CD8-positive, alpha-beta memory T cell (primary cell): ENCODE measurements around the gene ADGRB2. TPM values are rescaled to one million over a fixed set of nuclear protein-coding genes. Genes with fewer than 3 reads are reported as not detected.

ENCODE experiments used
- CTCF ChIA-PET: fragments of 350-600 bp; sonication (Branson Sonifier 250); formaldehyde crosslinking; loops from one replicate; lab custom pipeline; 2021; ENCODE audit warnings: antibody characterized with exemption; lab: Charles Lee
- POLR2A ChIA-PET: fragments of 350-600 bp; sonication (Branson Sonifier 250); formaldehyde crosslinking; loops from one replicate; lab custom pipeline; 2021; ENCODE audit warnings: antibody characterized with exemption; lab: Charles Lee
- DNase-seq, 5 donors: peaks; one replicate each; pipeline versions ENCODE4 v3.0.0 to v3.0.0-alpha.2; 2020 to 2022; ENCODE audit warnings: mixed read lengths in 1 of 5
- H3K27ac ChIP-seq: one replicate; pipeline ENCODE4 v1.7.0; 2013; ENCODE audit warnings: low read depth, mild to moderate bottlenecking, low read length, moderate library complexity
- H3K27me3 ChIP-seq: 2 replicates; pipeline ENCODE4 v1.7.0; 2013; ENCODE audit warnings: low read length, mild to moderate bottlenecking; ENCODE audit not compliant: insufficient read depth, poor library complexity, severe bottlenecking
- H3K36me3 ChIP-seq: 2 replicates; pipeline ENCODE4 v1.7.0; 2013; ENCODE audit warnings: mild to moderate bottlenecking, low read length, moderate library complexity; ENCODE audit not compliant: insufficient read depth
- H3K4me1 ChIP-seq: 2 replicates; pipeline ENCODE4 v1.7.0; 2013; ENCODE audit warnings: mild to moderate bottlenecking, low read length, moderate library complexity; ENCODE audit not compliant: insufficient read depth
- H3K4me3 ChIP-seq: 2 replicates; pipeline ENCODE4 v1.7.0; 2013; ENCODE audit warnings: mild to moderate bottlenecking, low read length
- H3K9me3 ChIP-seq: 2 replicates; pipeline ENCODE4 v1.7.0; 2013; ENCODE audit warnings: mild to moderate bottlenecking, low read length
- H3K27ac Mint-ChIP-seq, 8 donors: one replicate each; pipeline ENCODE4 v1.8.0; 2020 to 2021; ENCODE audit warnings: mixed read lengths in 8 of 8, mild to moderate bottlenecking in 6 of 8, inconsistent platforms in 3 of 8, moderate library complexity in 3 of 8
- H3K27me3 Mint-ChIP-seq, 2 donors: one replicate each; pipeline ENCODE4 v1.8.0; 2020 to 2021; ENCODE audit warnings: mixed read lengths in 2 of 2, mild to moderate bottlenecking in 1 of 2, moderate library complexity in 1 of 2
- H3K36me3 Mint-ChIP-seq, 3 donors: one replicate each; pipeline ENCODE4 v1.8.0; 2020 to 2021; ENCODE audit warnings: mixed read lengths in 3 of 3, inconsistent platforms in 1 of 3, mild to moderate bottlenecking in 1 of 3
- H3K4me1 Mint-ChIP-seq, 3 donors: one replicate each; pipeline ENCODE4 v1.8.0; 2020 to 2021; ENCODE audit warnings: mixed read lengths in 3 of 3, inconsistent platforms in 1 of 3, mild to moderate bottlenecking in 1 of 3
- H3K4me3 Mint-ChIP-seq, 7 donors: one replicate each; pipeline ENCODE4 v1.8.0; 2020 to 2021; ENCODE audit warnings: mixed read lengths in 7 of 7, mild to moderate bottlenecking in 6 of 7, moderate library complexity in 4 of 7, inconsistent platforms in 2 of 7
- H3K9me3 Mint-ChIP-seq, 5 donors: one replicate each; pipeline ENCODE4 v1.8.0; 2020 to 2022; ENCODE audit warnings: mixed read lengths in 5 of 5, mild to moderate bottlenecking in 3 of 5, moderate library complexity in 2 of 5, inconsistent platforms in 1 of 5
- polyA plus RNA-seq: library from polyadenylated mRNA; unstranded; fragments of 300-500 nt; fragmentation: Illumina TruSeq; gene quantifications from one replicate; pipeline ENCODE4 v1.2.3, GENCODE V29; 2021
- total RNA-seq, 2 experiments: library from RNA; stranded (reverse); gene quantifications; one replicate each; pipeline ENCODE4 v1.2.3, GENCODE V29; 2021

The ADGRB2 gene
- total and polyA plus RNA-seq, 3 experiments from 2014 or later: 0.24 to 0.57 (median 0.35) TPM

DNA sequence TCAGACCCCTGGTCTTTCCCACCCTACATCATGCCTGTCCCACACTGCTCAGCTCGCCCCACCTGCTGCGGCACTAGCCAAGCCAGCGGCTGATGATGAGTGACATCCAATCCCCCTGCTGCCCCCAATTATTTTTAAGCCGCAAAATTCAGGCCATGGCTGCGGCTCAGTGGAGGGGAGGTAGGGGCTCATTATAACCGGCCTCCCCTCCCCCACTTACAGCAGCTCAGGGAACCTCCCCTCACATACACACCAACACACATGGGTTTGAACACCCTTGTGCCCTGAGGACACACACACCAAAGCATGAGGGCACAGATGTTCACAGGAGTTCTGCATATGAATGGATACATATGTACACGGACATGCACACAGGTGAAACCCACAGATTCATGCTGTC, 5.3 kb downstream of the ADGRB2 start:
- DNase-seq: no peak
- ChIA-PET CTCF (interaction anchor here (3.0 kb wide), 1 partner anchor 10 kb away, joined by 9 read pairs; no protein-coding TSS in a partner anchor), POLR2A (no interaction called here)
- Histone ChIP-seq H3K27me3 (peaks cover 18% of the 10 kb centered on the region), H3K27ac (no peak overlapping the region), H3K9me3 (no peaks in the 10 kb centered on the region), H3K36me3 (no peaks in the 10 kb centered on the region), H3K4me3 (no peak overlapping the region), H3K4me1 (peaks cover 25% of the 10 kb centered on the region)
- no peak overlapping the region for H3K27ac Mint-ChIP-seq
- H3K9me3 Mint-ChIP-seq: no peaks in the 10 kb centered on the region
- H3K36me3 Mint-ChIP-seq: no peaks in the 10 kb centered on the region
- H3K4me3 Mint-ChIP-seq: peak overlapping the region in 2 of 7 donors; percentile 37 to 39
- peaks cover 20 to 34% (median 20%) of the 10 kb centered on the region in 3 donors for H3K4me1 Mint-ChIP-seq
- peaks cover 12 to 13% of the 10 kb centered on the region in 2 donors for H3K27me3 Mint-ChIP-seq

DNA sequence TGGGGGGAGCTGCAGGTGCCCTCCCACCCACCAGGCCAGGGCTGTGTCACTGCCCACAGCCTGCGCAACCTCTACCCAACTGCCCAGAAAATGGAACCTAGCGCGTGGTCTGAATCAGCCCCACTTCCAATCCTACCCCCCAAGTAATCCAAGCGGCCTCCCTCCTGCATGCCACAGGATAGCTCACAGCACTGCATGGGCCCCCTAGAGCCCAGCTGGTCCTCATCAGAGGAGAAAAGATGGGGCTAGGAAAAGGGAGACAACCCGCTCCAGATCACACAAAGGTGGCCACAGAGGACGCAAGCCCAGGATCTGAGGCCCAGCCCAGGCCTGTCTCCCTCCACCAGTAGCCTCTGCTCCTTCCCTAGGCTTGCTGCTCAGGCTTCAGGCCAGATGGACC, 6.2 kb downstream of the ADGRB2 start:
- ChIA-PET POLR2A (no interaction called here), CTCF (interaction anchor here (3.0 kb wide), 1 partner anchor 10 kb away, joined by 9 read pairs; no protein-coding TSS in a partner anchor)
- Mint-ChIP-seq H3K4me3 (peak overlapping the region in 1 of 7 donors; percentile 34), H3K9me3 (no peaks in the 10 kb centered on the region), H3K36me3 (no peaks in the 10 kb centered on the region), H3K27me3 (peaks cover 9 to 12% of the 10 kb centered on the region in 2 donors), H3K4me1 (peaks cover 13 to 32% (median 16%) of the 10 kb centered on the region in 3 donors), H3K27ac (peak overlapping the region in 1 of 8 donors; percentile 32)
- no peak overlapping the region for H3K27ac ChIP-seq
- no peak overlapping the region for H3K4me3 ChIP-seq
- H3K27me3 ChIP-seq: peaks cover 12% of the 10 kb centered on the region
- DNase-seq: no peak
- H3K36me3 ChIP-seq: no peaks in the 10 kb centered on the region
- H3K9me3 ChIP-seq: no peaks in the 10 kb centered on the region
- peaks cover 19% of the 10 kb centered on the region for H3K4me1 ChIP-seq

DNA sequence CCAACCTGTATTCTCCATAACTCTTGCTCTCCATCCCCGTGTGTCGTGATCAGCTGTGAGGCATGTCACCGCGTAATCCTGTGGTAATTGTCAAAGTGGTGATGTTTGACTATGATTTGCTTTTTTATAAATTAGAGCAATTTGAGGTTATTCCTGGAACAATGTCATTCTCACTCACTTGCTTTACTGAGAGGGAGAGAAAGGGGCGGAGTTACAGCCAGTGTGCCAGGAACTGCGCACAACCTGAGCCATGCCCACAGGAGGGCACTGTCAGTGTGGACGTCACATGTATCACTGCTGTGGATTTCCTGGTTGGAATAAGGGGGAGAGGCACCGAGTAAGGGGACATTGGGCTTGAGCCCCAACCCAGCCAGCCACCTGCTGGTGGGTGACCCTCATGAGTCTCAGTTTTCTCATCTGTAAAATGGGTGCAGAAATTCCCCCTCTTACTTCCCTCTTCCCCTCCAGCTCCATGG, 6.9 kb downstream of the ADGRB2 start:
- H3K36me3 Mint-ChIP-seq: no peaks in the 10 kb centered on the region

DNA sequence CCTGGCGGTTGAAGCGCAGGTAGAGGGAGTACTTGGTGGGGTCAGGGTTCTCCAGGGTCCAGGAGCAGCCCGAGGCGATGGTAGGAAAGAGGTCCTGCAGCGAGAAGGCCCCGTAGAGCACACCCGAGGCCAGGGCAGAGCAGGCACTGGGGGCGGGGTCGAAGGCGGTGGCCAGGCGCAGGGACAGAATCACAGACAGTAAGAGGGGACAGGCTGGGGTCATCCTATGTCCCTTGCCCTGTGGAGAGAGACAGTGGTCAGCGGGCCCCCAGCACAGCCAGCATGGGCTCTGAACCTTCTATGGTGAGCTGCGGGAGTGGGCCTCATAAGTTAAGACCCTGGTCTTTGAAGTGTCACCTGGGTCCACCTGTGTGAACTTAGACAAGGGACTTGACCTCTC, 7.6 kb downstream of the ADGRB2 start:
- H3K4me3 ChIP-seq: no peak overlapping the region
- ChIA-PET POLR2A (no interaction called here), CTCF (no interaction called here)
- H3K27me3 Mint-ChIP-seq: peaks cover 3 to 4% of the 10 kb centered on the region in 2 donors
- DNase-seq: no peak
- H3K4me1 Mint-ChIP-seq: peaks cover 16 to 30% (median 19%) of the 10 kb centered on the region in 3 donors
- no peaks in the 10 kb centered on the region for H3K36me3 Mint-ChIP-seq
- no peaks in the 10 kb centered on the region for H3K9me3 Mint-ChIP-seq
- no peak overlapping the region for H3K27ac ChIP-seq
- H3K27me3 ChIP-seq: peaks cover 4% of the 10 kb centered on the region
- H3K9me3 ChIP-seq: no peaks in the 10 kb centered on the region
- H3K4me3 Mint-ChIP-seq: no peak overlapping the region
- H3K36me3 ChIP-seq: no peaks in the 10 kb centered on the region
- H3K27ac Mint-ChIP-seq: no peak overlapping the region
- peaks cover 14% of the 10 kb centered on the region for H3K4me1 ChIP-seq

More for the DNA sequence above, 6.9 kb downstream of the ADGRB2 start:
- Histone ChIP-seq H3K9me3 (no peaks in the 10 kb centered on the region), H3K27me3 (peaks cover 7% of the 10 kb centered on the region), H3K4me3 (no peak overlapping the region), H3K27ac (no peak overlapping the region), H3K36me3 (no peaks in the 10 kb centered on the region), H3K4me1 (peaks cover 12% of the 10 kb centered on the region)
- peaks cover 16 to 30% (median 16%) of the 10 kb centered on the region in 3 donors for H3K4me1 Mint-ChIP-seq
- no peak overlapping the region for H3K27ac Mint-ChIP-seq
- CTCF ChIA-PET: no interaction called here
- no peaks in the 10 kb centered on the region for H3K9me3 Mint-ChIP-seq
- no peak overlapping the region for H3K4me3 Mint-ChIP-seq
- peaks cover 9 to 10% of the 10 kb centered on the region in 2 donors for H3K27me3 Mint-ChIP-seq
- no peak for DNase-seq
- POLR2A ChIA-PET: no interaction called here

- ChIA-PET CTCF (no interaction called here), POLR2A (no interaction called here)
- H3K36me3 ChIP-seq: no peaks in the 10 kb centered on the region
- H3K4me1 Mint-ChIP-seq: peaks cover 17 to 30% (median 19%) of the 10 kb centered on the region in 3 donors
- H3K27ac Mint-ChIP-seq: no peak overlapping the region
- H3K4me1 ChIP-seq: peaks cover 13% of the 10 kb centered on the region
- no peak overlapping the region for H3K4me3 ChIP-seq
- no peaks in the 10 kb centered on the region for H3K36me3 Mint-ChIP-seq
- H3K27ac ChIP-seq: no peak overlapping the region
- H3K9me3 Mint-ChIP-seq: no peaks in the 10 kb centered on the region
- peaks cover 4% of the 10 kb centered on the region for H3K27me3 ChIP-seq
- H3K9me3 ChIP-seq: no peaks in the 10 kb centered on the region
- peaks cover 0 to under 1% of the 10 kb centered on the region in 2 donors for H3K27me3 Mint-ChIP-seq
- no peak for DNase-seq
- H3K4me3 Mint-ChIP-seq: no peak overlapping the region
These were observed 8.2 kb downstream of the ADGRB2 start for GRCh38 chr1:31755850-31756492.

DNA sequence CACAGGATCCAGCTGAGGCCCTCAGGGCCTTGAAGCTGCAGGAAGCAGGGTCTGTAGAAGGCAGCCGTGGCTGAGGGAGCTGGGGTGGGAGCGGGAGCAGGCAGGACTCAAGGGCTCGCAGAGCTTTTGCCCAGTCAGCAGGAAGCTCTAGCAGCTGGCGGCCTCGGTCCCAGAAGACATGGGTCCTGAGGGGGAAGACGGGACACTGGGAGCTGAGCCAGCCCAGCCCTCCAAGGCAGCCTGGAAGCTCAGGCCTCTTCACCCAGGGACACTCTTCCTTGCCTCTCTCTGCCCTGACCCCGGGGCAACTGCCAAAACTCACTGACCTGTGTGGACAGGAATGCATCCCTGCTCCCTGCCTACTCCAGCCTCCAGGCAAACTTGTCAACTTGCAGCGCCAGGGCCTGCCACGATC, 8.9 kb downstream of the ADGRB2 start:
- Histone ChIP-seq H3K36me3 (no peaks in the 10 kb centered on the region), H3K4me3 (no peak overlapping the region), H3K9me3 (no peaks in the 10 kb centered on the region), H3K27ac (no peak overlapping the region), H3K27me3 (peaks cover 4% of the 10 kb centered on the region), H3K4me1 (peaks cover 19% of the 10 kb centered on the region)
- Mint-ChIP-seq H3K4me3 (no peak overlapping the region), H3K36me3 (no peaks in the 10 kb centered on the region), H3K27ac (no peak overlapping the region), H3K4me1 (peaks cover 25 to 35% (median 25%) of the 10 kb centered on the region in 3 donors), H3K9me3 (no peaks in the 10 kb centered on the region), H3K27me3 (no peaks in the 10 kb centered on the region)
- DNase-seq: no peak
- POLR2A ChIA-PET: no interaction called here
- CTCF ChIA-PET: no interaction called here

DNA sequence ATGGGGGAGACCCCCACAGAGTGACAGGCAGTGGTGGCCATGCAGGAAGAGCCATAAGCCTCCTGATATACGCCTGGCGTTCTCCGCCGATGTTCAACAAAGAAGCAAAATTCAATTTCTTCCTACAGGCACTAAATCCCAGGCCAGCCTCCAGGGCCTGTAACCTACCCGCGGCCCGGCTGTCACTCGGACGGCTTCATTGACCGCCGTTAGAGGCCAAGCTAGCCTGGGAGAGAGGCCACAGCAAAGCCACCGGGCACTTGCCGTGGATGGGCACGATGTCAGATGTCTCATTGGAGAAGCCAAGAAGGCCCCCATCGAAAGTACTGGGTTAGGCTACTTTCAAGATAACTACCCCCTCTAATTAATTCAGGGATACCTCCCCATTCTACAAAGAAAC, 9.7 kb downstream of the ADGRB2 start:
- POLR2A ChIA-PET: no interaction called here
- no peak overlapping the region for H3K4me3 Mint-ChIP-seq
- H3K27ac Mint-ChIP-seq: peak overlapping the region in 1 of 8 donors; percentile 47
- H3K36me3 Mint-ChIP-seq: no peaks in the 10 kb centered on the region
- CTCF ChIA-PET: no interaction called here
- H3K4me1 Mint-ChIP-seq: peaks cover 30 to 36% (median 30%) of the 10 kb centered on the region in 3 donors
- Histone ChIP-seq H3K4me1 (peaks cover 24% of the 10 kb centered on the region), H3K9me3 (no peaks in the 10 kb centered on the region), H3K27me3 (no peaks in the 10 kb centered on the region), H3K27ac (no peak overlapping the region), H3K4me3 (no peak overlapping the region), H3K36me3 (no peaks in the 10 kb centered on the region)
- H3K9me3 Mint-ChIP-seq: no peaks in the 10 kb centered on the region
- no peaks in the 10 kb centered on the region for H3K27me3 Mint-ChIP-seq
- DNase-seq: no peak

GRCh38 chr1:31753707-31754349, 10.3 kb downstream of the ADGRB2 start:
- Histone ChIP-seq H3K4me3 (no peak overlapping the region), H3K36me3 (no peaks in the 10 kb centered on the region), H3K27me3 (no peaks in the 10 kb centered on the region), H3K4me1 (peaks cover 24% of the 10 kb centered on the region), H3K27ac (no peak overlapping the region), H3K9me3 (no peaks in the 10 kb centered on the region)
- Mint-ChIP-seq H3K4me1 (peaks cover 30 to 36% (median 30%) of the 10 kb centered on the region in 3 donors), H3K27ac (peak overlapping the region in 1 of 8 donors; percentile 47), H3K27me3 (no peaks in the 10 kb centered on the region), H3K36me3 (no peaks in the 10 kb centered on the region), H3K9me3 (no peaks in the 10 kb centered on the region), H3K4me3 (no peak overlapping the region)
- ChIA-PET CTCF (no interaction called here), POLR2A (interaction anchor here (0.5 kb wide), 1 partner anchor 149 kb away, joined by 6 read pairs; no protein-coding TSS in a partner anchor)
- no peak for DNase-seq
